ELF-1 (cell line): ENCODE measurements around the gene ZNF107.
A peak's percentile ranks its signal among the peaks of the same experiment; 100 is the strongest.

ENCODE experiments used
- DNase-seq: peaks from one replicate; pipeline ENCODE4 v3.0.0-alpha.2; 2016; ENCODE audit warnings: low read depth, low spot score

The ZNF107 gene

DNA sequence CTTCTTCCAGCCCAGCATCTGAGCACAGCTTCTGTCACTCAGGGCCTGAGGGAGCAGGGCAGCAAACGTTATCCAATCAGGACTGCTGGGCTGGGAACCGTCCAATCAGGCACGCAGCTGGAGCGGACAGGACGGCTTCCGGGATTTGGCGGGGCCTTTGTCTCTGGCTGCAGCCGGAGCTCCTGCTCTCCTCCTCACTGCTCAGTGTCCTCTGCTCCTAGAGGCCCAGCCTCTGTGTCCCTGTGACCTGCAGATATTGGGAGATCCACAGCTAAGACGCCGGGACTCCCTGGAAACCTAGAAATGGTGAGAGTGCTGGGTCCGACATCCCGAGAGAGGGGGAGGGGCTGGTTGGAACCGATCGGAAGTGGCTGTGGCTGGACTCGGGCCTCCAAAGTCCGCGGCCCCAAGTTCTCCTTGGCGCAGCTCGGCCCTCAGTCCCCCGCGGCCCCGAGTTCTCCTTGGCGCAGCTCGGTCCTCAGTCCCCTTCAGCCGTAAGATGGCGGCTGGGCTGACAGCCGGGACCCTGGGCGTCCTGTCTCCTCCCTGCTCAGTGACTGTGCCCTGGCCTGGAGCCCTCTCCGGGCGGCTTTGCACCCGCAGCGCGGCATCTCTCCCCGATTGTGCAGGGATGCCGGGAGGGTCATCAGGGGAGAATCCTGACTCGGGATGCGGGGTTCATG, at the start of gene ZNF107:
ZNF107 (plus strand) TSS at position 154 of the 683 bp plus-strand sequence; CDS start at position 304, 150 bp downstream.
- peak; percentile 98 for DNase-seq

DNA sequence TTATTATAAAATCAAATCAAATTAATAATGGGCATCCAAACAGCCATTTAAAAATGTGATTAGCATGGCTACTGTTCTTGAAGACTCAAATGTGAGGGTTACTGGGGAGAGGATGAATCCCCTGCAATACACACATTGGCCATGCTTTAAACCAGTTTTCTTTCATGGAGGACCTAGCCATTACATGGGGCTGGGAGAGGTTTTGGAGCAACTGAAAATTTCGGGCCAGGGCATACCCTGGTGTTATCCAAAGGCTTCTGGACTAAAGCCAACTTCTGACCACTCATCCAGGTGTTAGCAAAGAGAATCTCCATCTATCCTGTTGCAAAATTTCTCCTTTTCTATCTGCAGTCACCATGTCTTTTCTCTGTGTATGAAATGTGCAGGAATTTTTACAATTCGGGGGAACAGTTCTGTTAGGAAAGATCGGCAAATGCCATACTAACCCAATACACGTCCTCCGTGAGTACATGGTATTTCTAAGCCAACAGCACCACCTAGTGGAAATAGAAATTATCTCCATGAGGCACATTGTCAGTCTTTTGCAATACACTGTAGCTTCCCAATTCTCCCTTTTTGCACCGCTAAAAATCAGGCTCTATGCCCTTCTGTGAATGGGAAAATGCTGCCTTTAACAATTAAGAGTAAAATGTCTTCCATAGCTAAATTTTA, 47.0 kb upstream of the ZNF107 start:
- peak; percentile 34 for DNase-seq

DNA sequence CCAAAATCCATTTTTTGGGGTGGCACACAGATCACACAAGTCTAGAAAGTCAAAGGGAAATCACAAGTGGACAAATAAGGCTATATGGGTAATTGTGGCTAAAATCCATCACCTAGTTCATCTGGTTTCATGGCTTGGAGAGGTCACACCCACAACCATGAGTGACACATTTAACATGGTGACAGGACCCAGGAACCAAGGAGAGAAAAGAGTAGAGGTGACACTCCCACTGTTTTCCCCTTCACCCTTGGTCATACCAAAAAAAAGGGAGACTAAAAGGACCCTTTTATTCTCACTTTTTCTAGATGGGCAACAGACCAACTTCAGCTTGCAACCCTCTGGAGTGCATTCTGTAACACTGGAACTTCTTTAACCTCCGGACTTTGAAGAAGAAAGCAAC, 46.2 kb upstream of the ZNF107 start:
- no peak for DNase-seq

DNA sequence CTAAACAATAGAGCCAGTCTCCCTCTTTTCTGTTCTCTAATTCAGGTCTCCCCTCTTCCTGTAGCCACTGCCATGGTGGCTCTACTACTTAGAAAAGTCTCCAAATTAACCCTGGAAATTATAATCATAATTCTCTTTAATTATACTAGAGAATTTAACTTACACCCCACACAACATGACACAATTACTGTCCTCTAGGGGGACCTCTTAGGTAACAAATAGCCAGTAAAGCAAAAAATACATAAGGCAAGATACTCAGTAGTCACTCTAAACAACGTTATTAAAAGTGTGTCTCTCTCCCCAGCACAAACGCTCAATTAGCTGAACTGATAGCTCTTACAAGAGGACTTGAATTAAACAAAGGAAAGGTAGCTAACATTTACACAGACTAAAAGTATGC, 44.3 kb upstream of the ZNF107 start:
- no peak for DNase-seq

DNA sequence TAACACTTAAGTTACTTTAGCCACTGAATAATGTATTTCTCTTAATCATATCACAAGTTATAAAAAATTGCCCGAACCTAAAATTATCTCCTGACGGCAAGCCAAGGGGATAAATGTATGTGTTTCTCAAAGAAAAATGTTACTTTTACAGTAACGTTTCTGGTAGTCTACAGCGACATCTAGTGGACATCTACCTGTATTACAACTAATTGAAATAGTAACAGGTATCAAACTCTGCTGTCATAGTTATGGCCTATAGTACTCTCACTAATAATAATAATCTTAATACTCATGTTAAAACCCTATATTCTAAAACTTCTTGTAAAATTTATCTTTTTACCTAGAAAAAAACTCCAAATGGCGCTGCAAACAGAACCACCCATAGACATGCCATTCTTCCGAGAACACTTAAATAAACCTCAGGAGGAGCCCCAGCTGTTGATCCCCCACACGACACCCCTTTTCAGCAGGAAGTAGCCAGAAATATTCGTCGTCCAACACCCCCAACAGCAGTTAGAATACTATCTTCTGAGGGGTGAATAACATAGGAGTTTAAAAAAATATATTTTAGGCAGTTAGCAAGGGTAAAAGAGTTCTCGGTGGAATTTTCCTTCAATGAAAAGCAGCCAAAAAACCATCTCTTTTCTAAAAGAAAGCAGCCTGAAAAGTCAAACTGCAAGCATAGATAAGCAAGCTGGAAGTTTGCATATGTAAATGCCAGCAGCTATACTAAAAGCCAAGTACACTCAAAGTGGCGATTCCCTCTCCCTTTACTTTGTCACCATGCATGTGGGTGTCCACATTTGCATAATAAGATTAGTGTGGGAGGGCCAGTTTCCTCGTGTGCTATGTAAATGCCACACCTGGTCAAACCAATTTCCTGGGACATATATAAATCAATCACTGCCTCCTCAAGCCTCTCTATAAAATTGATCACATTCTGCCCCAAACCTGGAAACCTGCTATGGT, 40.5 kb upstream of the ZNF107 start:
- DNase-seq, result no peak

DNA sequence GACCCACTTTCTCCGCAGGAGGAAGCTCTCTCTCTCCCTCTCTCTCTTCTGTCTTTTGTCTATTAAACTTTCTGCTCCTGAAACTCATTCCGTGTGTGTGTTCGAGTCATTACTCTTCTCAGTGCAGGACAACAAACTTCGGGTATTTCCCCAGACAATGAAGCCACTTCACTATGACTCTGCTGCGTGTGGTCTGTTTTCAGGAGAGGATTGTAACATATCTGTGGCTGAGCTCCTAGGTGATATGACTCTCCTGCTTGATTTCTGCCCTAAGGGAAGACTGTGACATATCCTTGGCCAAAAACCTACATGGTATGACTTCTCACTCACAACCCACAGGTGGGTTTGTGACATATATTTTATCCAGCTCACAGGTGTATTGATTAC, 39.9 kb upstream of the ZNF107 start:
- no peak for DNase-seq

DNA sequence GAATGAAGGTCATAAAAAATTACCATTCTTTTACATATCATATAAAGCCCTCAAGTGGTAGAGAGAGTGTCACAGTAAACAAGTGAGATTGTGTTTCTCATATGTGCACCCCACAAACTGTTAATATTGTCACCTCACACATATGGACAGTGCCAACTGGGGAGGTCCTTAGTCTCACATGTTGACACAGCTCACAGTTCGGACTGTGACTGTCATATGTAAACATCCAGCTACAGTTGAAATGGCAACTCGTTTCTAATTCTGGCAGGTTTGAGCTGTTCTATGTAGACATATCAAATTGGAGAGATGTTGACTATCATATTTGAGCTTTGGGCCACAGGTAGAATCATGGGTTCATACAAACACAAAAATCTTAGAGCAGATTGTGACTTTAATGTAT, 39.4 kb upstream of the ZNF107 start:
- no peak for DNase-seq

DNA sequence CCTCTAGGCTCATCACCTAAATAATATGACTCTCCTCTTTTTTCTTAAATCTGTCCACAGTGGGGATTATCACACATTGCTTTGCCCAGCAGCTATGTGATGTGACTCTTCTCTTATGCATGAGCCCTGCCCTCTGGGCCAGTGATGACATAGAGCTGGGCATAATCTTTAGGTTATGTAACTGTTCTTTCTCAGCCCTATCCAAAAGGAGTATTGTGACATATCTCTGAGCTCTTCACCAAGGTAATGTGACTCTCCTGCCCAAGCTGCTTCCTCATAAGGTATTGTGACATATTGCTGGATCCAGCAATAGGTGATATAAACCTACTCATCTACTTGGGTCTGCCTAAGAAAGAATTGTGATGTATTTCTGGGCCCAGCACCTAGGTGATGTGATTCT, 37.7 kb upstream of the ZNF107 start:
- DNase-seq, result no peak

DNA sequence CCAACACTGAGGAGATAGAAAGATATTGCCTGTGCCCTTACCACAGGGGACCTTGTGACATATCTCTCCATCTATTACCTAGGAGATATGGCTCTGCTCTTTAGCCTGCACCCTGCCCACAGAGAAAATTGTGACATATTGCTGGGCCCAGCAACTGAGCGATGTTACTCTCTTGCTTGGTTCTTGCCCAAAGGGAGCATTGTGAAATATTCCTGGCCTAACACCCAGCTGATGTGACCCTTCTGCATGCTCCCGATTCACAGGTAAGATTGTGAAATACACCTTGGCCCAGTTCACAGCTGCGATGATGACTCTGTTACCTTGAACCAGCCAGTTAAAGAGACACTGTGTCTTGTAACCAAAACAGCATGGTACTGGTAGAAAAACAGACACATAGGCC, 37.2 kb upstream of the ZNF107 start:
- no peak for DNase-seq

DNA sequence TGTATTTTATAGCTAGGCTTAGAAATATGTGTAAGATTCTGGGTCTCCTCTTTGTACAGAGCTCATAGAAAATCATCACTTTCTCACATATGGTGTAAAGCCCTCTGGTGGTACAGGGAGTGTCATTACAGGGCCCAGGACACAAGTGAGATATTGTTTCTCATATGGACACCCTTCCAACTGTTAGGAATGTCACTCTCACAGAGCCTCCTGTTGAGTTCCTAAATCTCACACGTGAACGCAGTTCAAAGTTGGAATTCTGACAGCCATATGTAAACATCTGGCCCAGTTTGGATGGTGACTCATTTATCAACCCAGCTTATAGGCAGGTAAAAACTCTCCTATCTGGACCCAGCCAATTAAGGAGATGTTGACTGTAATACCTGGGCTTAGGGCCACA, 35.4 kb upstream of the ZNF107 start:
- DNase-seq, result no peak

DNA sequence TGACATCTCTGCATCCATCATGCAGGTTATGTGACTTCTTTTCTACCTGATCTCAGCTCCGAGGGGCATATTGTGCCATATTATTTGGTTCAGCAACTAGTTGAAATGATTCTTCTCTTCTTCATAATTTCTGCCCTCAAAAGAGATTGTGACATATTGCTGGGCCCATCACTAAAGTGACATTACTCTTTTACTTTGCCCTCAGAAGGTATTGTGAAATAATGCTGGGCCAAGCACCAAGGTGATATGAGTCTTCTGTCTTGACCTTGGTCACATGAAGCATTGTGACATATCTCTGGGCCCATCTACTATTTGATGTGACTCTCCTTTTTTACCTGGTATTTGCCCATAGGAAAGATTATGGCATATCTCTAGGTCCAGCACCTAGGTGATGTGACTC, 33.9 kb upstream of the ZNF107 start:
- no peak for DNase-seq

DNA sequence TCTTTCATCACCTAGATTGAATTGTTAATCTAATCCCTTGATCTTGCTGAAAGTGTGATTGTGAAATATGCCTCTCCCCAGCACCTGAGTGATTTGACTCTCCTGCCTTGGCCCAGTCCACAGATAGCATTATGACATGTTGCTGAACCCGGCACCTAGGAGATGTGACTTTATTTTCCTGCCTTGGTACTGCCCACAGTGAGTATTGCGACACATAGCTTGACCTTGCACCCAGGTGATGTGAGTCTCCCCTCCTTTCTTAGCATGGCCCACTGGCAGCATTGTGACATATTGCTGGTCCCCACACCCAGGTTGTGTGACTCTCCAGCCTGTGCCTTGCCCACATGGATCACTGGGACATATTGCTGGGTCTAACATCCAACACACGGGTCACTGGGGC, 32.5 kb upstream of the ZNF107 start:
- no peak for DNase-seq

DNA sequence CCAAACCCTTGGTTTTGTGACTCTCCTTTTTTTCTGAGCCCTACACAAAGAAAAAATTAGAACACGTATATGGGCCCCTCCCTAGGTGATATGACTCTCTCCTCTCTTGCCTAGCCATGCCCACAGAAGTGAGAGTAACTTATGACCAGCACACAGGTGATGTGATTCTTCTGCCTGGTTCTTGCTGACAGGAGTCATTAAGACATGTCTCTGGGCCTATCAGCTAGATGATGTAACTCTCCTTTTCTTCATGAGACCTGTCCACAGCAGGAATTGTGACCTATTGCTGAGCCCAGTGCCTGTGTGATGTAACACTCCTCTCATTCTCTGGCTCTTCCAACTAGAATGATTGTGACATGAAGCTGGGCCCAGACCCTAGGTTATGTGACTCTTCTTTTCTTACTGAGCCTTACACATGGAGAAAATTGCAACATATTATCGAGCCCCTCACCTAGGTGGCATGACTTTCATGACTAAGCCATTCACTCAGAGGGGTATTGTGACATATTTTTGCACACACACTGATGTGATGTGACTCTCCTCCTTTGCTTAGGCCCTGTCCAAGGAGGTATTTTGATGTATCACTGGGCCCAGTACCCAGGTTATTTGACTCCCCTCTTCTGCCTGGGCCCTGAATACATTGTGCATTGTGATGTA, 31.4 kb upstream of the ZNF107 start:
- DNase-seq, result no peak

DNA sequence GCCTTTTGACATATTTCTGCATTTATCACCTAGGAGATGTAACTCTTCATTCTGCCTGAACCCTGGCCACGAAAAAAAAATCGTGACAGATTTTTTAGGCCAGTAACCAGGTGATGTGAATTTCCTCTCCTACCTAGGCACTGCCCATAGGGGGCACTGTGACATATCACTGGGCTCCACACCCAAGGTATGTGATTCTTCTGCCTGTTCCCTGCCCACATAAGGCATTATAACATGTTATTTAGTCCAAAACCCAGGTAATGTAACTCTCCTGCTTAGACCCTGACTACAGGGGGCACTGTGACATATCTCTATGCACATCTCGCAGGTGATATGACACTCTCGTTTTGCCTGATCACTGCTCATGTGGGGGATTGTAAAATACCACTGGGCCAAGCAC, 29.5 kb upstream of the ZNF107 start:
- no peak for DNase-seq

DNA sequence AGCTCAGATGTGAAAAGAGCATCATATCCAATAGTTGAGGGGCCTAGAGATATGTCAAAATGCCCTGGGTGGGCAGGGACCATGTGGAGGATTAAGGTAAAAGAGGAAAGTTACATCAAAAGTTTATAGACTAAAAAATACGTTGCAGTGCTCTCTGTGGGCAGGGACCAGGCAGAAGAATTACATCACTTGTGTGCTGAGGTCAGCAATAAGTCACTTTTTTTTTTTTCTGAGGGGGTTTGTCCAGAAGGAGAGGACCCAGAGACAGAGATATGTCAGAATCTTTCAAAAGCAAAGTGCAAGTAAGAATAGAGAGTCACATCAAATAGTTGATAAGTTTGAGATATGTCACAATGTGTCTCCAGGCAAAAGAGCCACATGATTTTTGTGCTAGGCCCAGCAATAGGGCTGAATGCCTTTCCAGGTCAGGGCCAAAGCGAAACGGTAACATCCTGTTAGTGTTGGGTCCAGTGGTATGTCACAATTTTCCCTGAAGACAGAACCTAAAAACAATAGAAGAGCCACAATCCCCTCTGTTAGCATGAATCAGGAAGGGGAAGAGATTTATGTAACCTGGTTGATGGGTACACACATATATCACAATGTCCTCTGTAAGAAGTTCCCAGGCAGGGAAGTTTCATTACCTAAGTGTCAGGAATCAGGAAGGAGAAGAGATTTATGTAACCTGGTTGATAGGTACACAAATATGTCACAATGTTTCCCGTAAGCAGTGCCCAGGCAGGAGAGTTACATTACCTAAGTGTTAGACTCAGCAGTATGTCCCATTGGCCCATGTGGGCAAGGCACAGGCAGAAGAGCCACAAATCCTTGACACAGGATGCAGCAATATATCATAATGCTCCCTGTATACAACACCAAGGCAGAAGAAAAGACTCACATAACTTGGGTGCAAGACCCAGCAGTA, 28.1 kb upstream of the ZNF107 start:
- DNase-seq, result no peak

DNA sequence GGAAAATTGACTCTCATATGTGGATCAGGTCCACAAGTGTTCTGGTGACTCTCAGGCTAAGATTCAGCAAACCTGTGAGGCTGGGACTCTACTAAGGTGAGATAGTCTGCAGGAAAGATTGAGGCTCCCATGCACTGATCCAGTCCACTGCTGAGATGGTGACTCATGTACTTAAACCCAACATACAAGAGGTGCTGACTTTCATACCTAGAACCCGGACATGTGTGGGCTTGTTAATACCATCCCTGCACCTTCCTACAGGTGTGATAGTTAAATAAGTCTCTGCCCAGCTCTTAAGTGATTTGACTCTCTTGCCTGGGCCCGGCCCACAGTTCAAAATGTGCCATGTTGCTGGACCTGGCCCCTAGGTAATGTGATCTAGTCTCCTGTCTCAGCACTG, 27.1 kb upstream of the ZNF107 start:
- no peak for DNase-seq

DNA sequence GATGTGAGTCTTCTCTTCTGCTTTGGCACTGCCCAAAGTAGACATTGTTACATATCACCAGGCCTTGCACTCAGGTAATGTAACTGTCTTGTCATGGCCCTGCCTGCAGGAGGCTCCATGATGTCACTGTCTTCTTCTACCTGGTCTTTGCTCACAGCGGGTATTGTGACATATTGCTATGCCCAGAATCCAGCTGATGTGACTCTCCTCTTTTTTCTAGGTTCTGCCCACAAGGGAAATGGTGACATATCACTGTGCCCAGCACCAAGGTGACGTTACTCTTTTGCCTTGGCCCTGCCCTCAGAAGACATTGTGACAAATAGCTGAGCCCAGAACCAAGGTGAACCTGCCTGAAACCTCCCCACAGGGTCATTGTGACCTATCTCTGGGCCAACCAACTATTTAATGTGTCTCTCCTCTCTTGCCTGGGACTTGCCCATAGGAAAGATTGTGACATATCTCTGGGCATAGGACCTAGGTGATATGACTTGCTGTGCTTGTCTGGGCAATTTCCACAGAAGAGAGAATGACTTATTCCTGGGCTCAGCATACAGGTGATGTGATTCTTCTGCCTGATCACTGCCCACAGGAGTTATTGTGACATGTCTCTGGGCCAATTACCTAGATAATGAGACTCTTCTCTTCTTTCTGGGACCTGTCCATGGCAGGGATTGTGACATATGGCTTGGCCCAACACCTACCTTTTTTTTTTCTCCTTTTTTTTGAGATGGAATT, 26.5 kb upstream of the ZNF107 start:
- DNase-seq, result no peak

DNA sequence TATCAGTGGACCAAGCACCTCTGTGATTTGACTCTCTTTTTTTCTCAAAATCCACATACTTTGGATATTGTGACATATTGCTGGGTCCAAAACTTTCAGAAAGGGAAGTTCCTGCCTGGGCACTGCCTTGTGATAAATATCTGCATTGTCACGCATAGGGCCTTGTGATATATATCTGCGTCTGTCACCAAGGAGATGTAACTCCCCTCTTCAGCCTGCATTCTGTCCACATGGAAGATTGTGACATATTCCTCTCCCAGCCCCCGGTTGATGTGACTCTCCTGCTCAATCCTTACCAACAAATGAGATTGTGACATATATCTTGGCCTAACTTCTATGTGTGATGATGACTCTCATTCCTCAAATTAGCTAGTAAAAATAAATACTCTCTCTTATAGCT, 25.4 kb upstream of the ZNF107 start:
- no peak for DNase-seq

DNA sequence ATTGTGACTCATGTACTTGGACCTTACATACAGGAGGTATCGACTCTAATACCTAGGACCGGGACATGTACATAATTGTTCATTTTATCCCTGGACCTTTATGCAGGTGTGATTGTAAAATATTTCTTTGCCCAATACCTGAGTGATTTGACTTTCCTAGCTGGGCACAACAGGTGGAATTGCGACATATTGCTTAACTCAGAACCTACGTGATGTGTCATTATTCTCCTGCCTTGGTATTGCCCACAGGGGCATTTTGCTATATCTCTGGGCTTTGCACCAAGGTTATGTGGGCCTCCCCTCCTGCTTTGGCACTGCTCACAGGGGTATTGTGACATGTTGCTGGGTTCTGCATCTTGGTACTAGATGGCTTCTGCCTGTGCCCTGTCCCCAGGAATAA, 23.9 kb upstream of the ZNF107 start:
- no peak for DNase-seq

DNA sequence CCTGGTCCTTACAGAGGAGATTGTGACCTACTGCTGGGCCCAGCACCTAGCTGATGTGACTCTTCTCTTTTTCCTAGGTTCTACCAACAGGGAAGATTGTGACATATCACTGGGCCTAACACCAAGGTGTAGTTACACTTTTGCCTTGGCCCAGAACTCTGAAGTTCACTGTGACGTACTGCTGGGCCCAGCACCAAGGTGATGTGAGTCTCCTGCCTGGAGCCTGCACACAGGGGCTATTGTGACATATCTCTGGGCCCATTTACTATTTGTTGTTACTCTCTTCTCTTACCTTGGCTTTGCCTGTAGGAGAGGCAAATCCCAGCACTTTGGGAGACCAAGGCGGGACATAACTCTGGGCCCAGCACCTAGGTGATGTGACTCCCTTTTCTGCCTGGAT, 23.1 kb upstream of the ZNF107 start:
- no peak for DNase-seq
